Measurements from ENCODE around the gene NEK4.

GRCh38 chr3:52788890-52789745 is 18.4 kb upstream of the NEK4 start:
- TF ChIP-seq CTCF (IDR thresholded peaks at IDR 0.05) (no peak), POLR2A (IDR thresholded peaks at IDR 0.05) (no peak)
